H9 (cell line): ENCODE results near the gene ZNF618. TPM values are rescaled to one million over a fixed set of nuclear protein-coding genes. Genes with fewer than 3 reads are reported as not detected.

Source experiments
- DNase-seq: peaks from one replicate; pipeline ENCODE4 v3.0.0-alpha.2; 2017
- H2AFZ ChIP-seq: one replicate; pipeline ENCODE4 v1.6.1; 2013; ENCODE audit warnings: mild to moderate bottlenecking, low read length, control low read depth, moderate library complexity
- H2AK5ac ChIP-seq: 2 replicates; pipeline ENCODE4 v1.6.1; 2013; ENCODE audit warnings: low read length, control low read depth, mixed read lengths; ENCODE audit not compliant: insufficient read length
- H2BK120ac ChIP-seq: one replicate; pipeline ENCODE4 v1.6.1; 2013; ENCODE audit warnings: low read depth, mild to moderate bottlenecking, low read length, control low read depth, inconsistent platforms; ENCODE audit not compliant: poor library complexity, severe bottlenecking
- H2BK12ac ChIP-seq: 2 replicates; pipeline ENCODE4 v1.6.1; 2013; ENCODE audit warnings: low read length, control low read depth, mixed read lengths, low read depth; ENCODE audit not compliant: insufficient read length
- H2BK15ac ChIP-seq: 2 replicates; pipeline ENCODE4 v1.6.1; 2013; ENCODE audit warnings: low read depth, low read length, control low read depth
- H2BK20ac ChIP-seq: one replicate; pipeline ENCODE4 v1.6.1; 2013; ENCODE audit warnings: low read depth, mild to moderate bottlenecking, low read length, control low read depth, inconsistent platforms; ENCODE audit not compliant: poor library complexity, severe bottlenecking
- H2BK5ac ChIP-seq: 2 replicates; pipeline ENCODE4 v1.6.1; 2013; ENCODE audit warnings: low read length, control low read depth, mixed read lengths; ENCODE audit not compliant: insufficient read length
- H3K14ac ChIP-seq: 2 replicates; pipeline ENCODE4 v1.6.1; 2013; ENCODE audit warnings: low read length, control low read depth; ENCODE audit not compliant: insufficient read depth
- H3K18ac ChIP-seq: 2 replicates; pipeline ENCODE4 v1.6.1; 2013; ENCODE audit warnings: low read depth, mild to moderate bottlenecking, mixed read lengths, low read length, control low read depth; ENCODE audit not compliant: insufficient read length
- H3K23ac ChIP-seq: 2 replicates; pipeline ENCODE4 v1.6.1; 2013; ENCODE audit warnings: low read length, control low read depth, mixed read lengths, low read depth; ENCODE audit not compliant: insufficient read length
- H3K23me2 ChIP-seq: 2 replicates; pipeline ENCODE4 v1.6.1; 2013; ENCODE audit warnings: low read depth, mild to moderate bottlenecking, mixed read lengths, low read length, control low read depth; ENCODE audit not compliant: insufficient read length, poor library complexity, severe bottlenecking
- H3K27ac ChIP-seq: 2 replicates; pipeline ENCODE4 v1.5.1; 2013; ENCODE audit warnings: low read length, control low read depth, mixed read lengths, low read depth; ENCODE audit not compliant: insufficient read length
- H3K27me3 ChIP-seq: 2 replicates; pipeline ENCODE4 v1.6.1; 2013; ENCODE audit warnings: low read length, control low read depth, inconsistent platforms; ENCODE audit not compliant: insufficient read depth
- H3K4ac ChIP-seq: 2 replicates; pipeline ENCODE4 v1.6.1; 2013; ENCODE audit warnings: low read depth, mild to moderate bottlenecking, control low read depth, inconsistent platforms, low read length, moderate library complexity
- H3K4me1 ChIP-seq: 2 replicates; pipeline ENCODE4 v1.6.1; 2013; ENCODE audit warnings: low read length, control low read depth, inconsistent platforms; ENCODE audit not compliant: insufficient read depth
- H3K4me2 ChIP-seq: 2 replicates; pipeline ENCODE4 v1.6.1; 2013; ENCODE audit warnings: low read length, control low read depth, mixed read lengths; ENCODE audit not compliant: insufficient read length, insufficient read depth
- H3K56ac ChIP-seq: 2 replicates; pipeline ENCODE4 v1.6.1; 2013; ENCODE audit warnings: low read depth, mild to moderate bottlenecking, mixed read lengths, low read length, control low read depth; ENCODE audit not compliant: insufficient read length
- H3K79me1 ChIP-seq: 2 replicates; pipeline ENCODE4 v1.6.1; 2013; ENCODE audit warnings: low read depth, mild to moderate bottlenecking, moderate library complexity, low read length, control low read depth, inconsistent platforms; ENCODE audit not compliant: insufficient read depth, poor library complexity, severe bottlenecking
- H3K79me2 ChIP-seq: 2 replicates; pipeline ENCODE4 v1.6.1; 2013; ENCODE audit warnings: low read length, control low read depth, inconsistent platforms; ENCODE audit not compliant: insufficient read depth
- H3K9ac ChIP-seq: 2 replicates; pipeline ENCODE4 v1.6.1; 2013; ENCODE audit warnings: low read length, control low read depth, mixed read lengths; ENCODE audit not compliant: insufficient read length; ENCODE audit errors: extremely low read depth
- H3K9me3 ChIP-seq: one replicate; pipeline ENCODE4 v1.6.1; 2013; ENCODE audit warnings: low read depth, low read length, inconsistent platforms; ENCODE audit not compliant: control insufficient read depth
- H3T11ph ChIP-seq: one replicate; pipeline ENCODE4 v1.6.1; 2013; ENCODE audit warnings: mild to moderate bottlenecking, low read length, control low read depth, inconsistent platforms
- H4K20me1 ChIP-seq: one replicate; pipeline ENCODE4 v1.6.1; 2013; ENCODE audit not compliant: control insufficient read depth, insufficient read length, insufficient read depth
- H4K5ac ChIP-seq: 2 replicates; pipeline ENCODE4 v1.6.1; 2013; ENCODE audit warnings: low read depth, mild to moderate bottlenecking, mixed read lengths, low read length, control low read depth; ENCODE audit not compliant: insufficient read length
- H4K8ac ChIP-seq: replicated peaks from 2 replicates; pipeline ENCODE4 v1.6.1; 2013; ENCODE audit warnings: low read length, control low read depth, mixed read lengths, low read depth; ENCODE audit not compliant: insufficient read length
- H4K91ac ChIP-seq: 2 replicates; pipeline ENCODE4 v1.6.1; 2013; ENCODE audit warnings: low read depth, mild to moderate bottlenecking, moderate library complexity, mixed read lengths, low read length, control low read depth; ENCODE audit not compliant: insufficient read length
- H3K27ac Mint-ChIP-seq, 3 experiments: 2 replicates in 2 of 3; 3 replicates in 1 of 3; pipeline ENCODE4 v1.8.0; 2020 to 2021; ENCODE audit warnings: mixed read lengths in 3 of 3, mild to moderate bottlenecking in 1 of 3, moderate library complexity in 1 of 3
- H3K27me3 Mint-ChIP-seq: 2 replicates; pipeline ENCODE4 v1.8.0; 2021; ENCODE audit warnings: low read depth, mild to moderate bottlenecking, moderate library complexity, mixed read lengths
- H3K36me3 Mint-ChIP-seq, 3 experiments: 2 replicates in 2 of 3; 3 replicates in 1 of 3; pipeline ENCODE4 v1.8.0; 2020 to 2021; ENCODE audit warnings: low read depth in 3 of 3, mixed read lengths in 3 of 3; ENCODE audit not compliant: insufficient read depth in 1 of 3
- H3K4me1 Mint-ChIP-seq, 2 experiments: 2 replicates each; pipeline ENCODE4 v1.8.0; 2020; ENCODE audit warnings: mixed read lengths in 2 of 2
- H3K4me3 Mint-ChIP-seq, 2 experiments: 2 replicates in 1 of 2; 3 replicates in 1 of 2; pipeline ENCODE4 v1.8.0; 2020 to 2021; ENCODE audit warnings: mild to moderate bottlenecking in 2 of 2, mixed read lengths in 2 of 2, moderate library complexity in 1 of 2
- H3K9me3 Mint-ChIP-seq, 2 experiments: 2 replicates in 1 of 2; 3 replicates in 1 of 2; pipeline ENCODE4 v1.8.0; 2020; ENCODE audit warnings: mild to moderate bottlenecking in 2 of 2, mixed read lengths in 2 of 2, moderate library complexity in 1 of 2
- WGBS: extraction: QIAGEN DNeasy Blood & Tissue Kit; methylation state at CpG from one replicate; pipeline ENCODE4 v1.1.7; 2013; ENCODE audit warnings: missing lambda C conversion rate, low lambda C conversion rate, mixed read lengths; ENCODE audit not compliant: insufficient read length; ENCODE audit errors: extremely low coverage; 5-methylcytosine and 5-hydroxymethylcytosine counted together
- total RNA-seq: library from RNA; stranded (reverse); gene quantifications from 2 replicates; pipeline ENCODE4 v1.2.1, GENCODE V29; 2021
- TF ChIP-seq, protein P1 (sequence below): fragments of 200-600 bp; sonication (generic); conservative IDR thresholded peaks from 3 replicates; pipeline ENCODE4 v1.8.0; 2021; ENCODE audit warnings: antibody characterized with exemption, mild to moderate bottlenecking

Gene ZNF618
- total RNA-seq, 1 experiment from 2014 or later, result 13.6 TPM

DNA sequence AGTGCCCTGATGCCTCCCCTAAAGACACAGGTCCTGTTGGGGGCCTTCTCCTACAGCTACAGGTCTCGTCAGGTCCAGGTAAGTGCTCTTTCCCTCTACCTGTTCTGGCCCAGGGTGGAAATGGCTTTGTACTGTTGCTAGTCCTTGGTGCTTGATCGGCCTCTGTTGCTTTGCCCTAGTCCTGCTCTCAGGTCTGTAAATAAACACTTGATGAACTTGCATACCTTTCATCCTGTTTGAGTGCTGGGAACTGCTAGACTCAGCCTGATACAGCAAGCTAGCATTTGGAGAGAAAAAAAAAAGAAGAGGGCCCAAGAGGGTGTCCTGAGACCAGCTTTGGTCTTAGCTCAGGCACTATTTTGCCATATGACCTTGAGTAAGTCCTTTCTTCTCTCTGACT is 21.8 kb upstream of the ZNF618 start:
- H3K36me3 Mint-ChIP-seq, result no peaks in the 10 kb centered on the region
- H3K4me3 Mint-ChIP-seq, result no peak overlapping the region
- H4K5ac ChIP-seq, result no peak overlapping the region
- H3K4me1 Mint-ChIP-seq, result peaks cover 15 to 16% of the 10 kb centered on the region in 2 experiments
- WGBS, result no CpG with 5 or more reads among the region's 2 CpGs
- H2BK20ac ChIP-seq, result no peak overlapping the region
- no peak overlapping the region for H3K14ac ChIP-seq
- H4K91ac ChIP-seq, result no peak overlapping the region
- no peaks in the 10 kb centered on the region for H3K9me3 Mint-ChIP-seq
- no peak overlapping the region for H3T11ph ChIP-seq
- no peak overlapping the region for H2AK5ac ChIP-seq
- peaks cover 2% of the 10 kb centered on the region for H3K27me3 Mint-ChIP-seq
- DNase-seq, result no peak
- TF ChIP-seq, protein P1, sequence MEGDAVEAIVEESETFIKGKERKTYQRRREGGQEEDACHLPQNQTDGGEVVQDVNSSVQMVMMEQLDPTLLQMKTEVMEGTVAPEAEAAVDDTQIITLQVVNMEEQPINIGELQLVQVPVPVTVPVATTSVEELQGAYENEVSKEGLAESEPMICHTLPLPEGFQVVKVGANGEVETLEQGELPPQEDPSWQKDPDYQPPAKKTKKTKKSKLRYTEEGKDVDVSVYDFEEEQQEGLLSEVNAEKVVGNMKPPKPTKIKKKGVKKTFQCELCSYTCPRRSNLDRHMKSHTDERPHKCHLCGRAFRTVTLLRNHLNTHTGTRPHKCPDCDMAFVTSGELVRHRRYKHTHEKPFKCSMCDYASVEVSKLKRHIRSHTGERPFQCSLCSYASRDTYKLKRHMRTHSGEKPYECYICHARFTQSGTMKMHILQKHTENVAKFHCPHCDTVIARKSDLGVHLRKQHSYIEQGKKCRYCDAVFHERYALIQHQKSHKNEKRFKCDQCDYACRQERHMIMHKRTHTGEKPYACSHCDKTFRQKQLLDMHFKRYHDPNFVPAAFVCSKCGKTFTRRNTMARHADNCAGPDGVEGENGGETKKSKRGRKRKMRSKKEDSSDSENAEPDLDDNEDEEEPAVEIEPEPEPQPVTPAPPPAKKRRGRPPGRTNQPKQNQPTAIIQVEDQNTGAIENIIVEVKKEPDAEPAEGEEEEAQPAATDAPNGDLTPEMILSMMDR, result no peak
- no peaks in the 10 kb centered on the region for H3K9me3 ChIP-seq
- H4K20me1 ChIP-seq, result no peaks in the 10 kb centered on the region
- no peak overlapping the region for H2BK120ac ChIP-seq
- no peak overlapping the region for H3K18ac ChIP-seq
- no peak overlapping the region for H3K56ac ChIP-seq
- no peak overlapping the region for H2BK5ac ChIP-seq
- no peak overlapping the region for H2BK15ac ChIP-seq
- no peaks in the 10 kb centered on the region for H3K23me2 ChIP-seq
- H3K9ac ChIP-seq, result no peak overlapping the region
- no peaks in the 10 kb centered on the region for H3K79me2 ChIP-seq
- no peak overlapping the region for H2BK12ac ChIP-seq
- H2AFZ ChIP-seq, result no peak overlapping the region
- no peaks in the 10 kb centered on the region for H3K4me1 ChIP-seq
- no peaks in the 10 kb centered on the region for H3K79me1 ChIP-seq
- H3K27me3 ChIP-seq, result no peaks in the 10 kb centered on the region
- no peak overlapping the region for H4K8ac ChIP-seq
- H3K23ac ChIP-seq, result no peak overlapping the region
- no peak overlapping the region for H3K4ac ChIP-seq
- H3K27ac ChIP-seq, result no peak overlapping the region
- H3K4me2 ChIP-seq, result no peak overlapping the region
- peak overlapping the region in 1 of 3 experiments; percentile 29; a peak in 1 of 7 replicates for H3K27ac Mint-ChIP-seq
